Smooth muscle cell (in vitro differentiated cells): ENCODE results near the gene OR10J1. TPM values are rescaled to one million over a fixed set of nuclear protein-coding genes. Genes with fewer than 3 reads are reported as not detected.

Experiments used
- DNase-seq: peaks from one replicate; lab custom pipeline; 2025; ENCODE audit not compliant: unreplicated experiment; lab: John Stamatoyannopoulos, UW
- H2AFZ ChIP-seq: fragments of 200-600 bp; sonication (generic); 2 replicates; pipeline ENCODE4 v1.6.0; 2016; ENCODE audit warnings: antibody characterized with exemption, low read depth, mild to moderate bottlenecking
- H3F3A ChIP-seq: fragments of 200-600 bp; sonication (generic); 2 replicates; pipeline ENCODE4 v1.6.0; 2017; ENCODE audit warnings: antibody characterized with exemption, low read depth
- H3K27ac ChIP-seq: fragments of 200-600 bp; sonication (generic); 2 replicates; pipeline ENCODE4 v1.5.1; 2016; ENCODE audit warnings: low read depth, mild to moderate bottlenecking
- H3K27me3 ChIP-seq: fragments of 200-600 bp; sonication (generic); 2 replicates; pipeline ENCODE4 v1.6.1; 2016; ENCODE audit warnings: low read depth, mild to moderate bottlenecking
- H3K36me3 ChIP-seq: fragments of 200-600 bp; sonication (generic); 2 replicates; pipeline ENCODE4 v1.5.1; 2016; ENCODE audit warnings: low read depth
- H3K4me1 ChIP-seq: fragments of 200-600 bp; sonication (generic); 2 replicates; pipeline ENCODE4 v1.5.1; 2016; ENCODE audit warnings: low read depth
- H3K4me2 ChIP-seq: fragments of 200-600 bp; sonication (generic); 2 replicates; pipeline ENCODE4 v1.6.0; 2016; ENCODE audit warnings: mild to moderate bottlenecking
- H3K4me3 ChIP-seq: fragments of 200-600 bp; sonication (generic); 2 replicates; pipeline ENCODE4 v1.5.1; 2016; ENCODE audit warnings: mild to moderate bottlenecking
- H3K79me2 ChIP-seq: fragments of 200-600 bp; sonication (generic); 2 replicates; pipeline ENCODE4 v1.6.0; 2016; ENCODE audit warnings: low read depth, mild to moderate bottlenecking
- H3K9ac ChIP-seq: fragments of 200-600 bp; sonication (generic); 2 replicates; pipeline ENCODE4 v1.6.0; 2016; ENCODE audit warnings: low read depth
- H3K9me3 ChIP-seq: fragments of 200-600 bp; sonication (generic); replicated peaks from 2 replicates; pipeline ENCODE4 v1.5.1; 2016; ENCODE audit warnings: low read depth
- H4K20me1 ChIP-seq: fragments of 200-600 bp; sonication (generic); 2 replicates; pipeline ENCODE4 v1.6.0; 2016; ENCODE audit warnings: low read depth
- WGBS: methylation state at CpG from one replicate; pipeline ENCODE4 v1.1.7; 2016; ENCODE audit warnings: low lambda C conversion rate; 5-methylcytosine and 5-hydroxymethylcytosine counted together
- polyA plus RNA-seq: library from polyadenylated mRNA; unstranded; fragments of >200 nt; fragmentation: Nextera tagmentation; extraction: Ambion mirVana; gene quantifications from 2 replicates; pipeline ENCODE4 v1.2.1, GENCODE V29; 2016
- total RNA-seq: library from RNA; depleted of rRNA; stranded (reverse); fragments of >200 nt; gene quantifications from 2 replicates; pipeline ENCODE4 v1.2.3, GENCODE V29; 2014
- TF ChIP-seq, protein P1 (sequence below): fragments of 200-600 bp; sonication (generic); IDR thresholded peaks from 2 replicates; pipeline ENCODE4 v1.5.1; 2017; ENCODE audit warnings: borderline replicate concordance, mild to moderate bottlenecking, antibody characterized with exemption; ENCODE audit not compliant: insufficient read depth, poor library complexity, severe bottlenecking

OR10J1 gene
- total and polyA plus RNA-seq, 2 experiments from 2014 or later = not detected

DNA sequence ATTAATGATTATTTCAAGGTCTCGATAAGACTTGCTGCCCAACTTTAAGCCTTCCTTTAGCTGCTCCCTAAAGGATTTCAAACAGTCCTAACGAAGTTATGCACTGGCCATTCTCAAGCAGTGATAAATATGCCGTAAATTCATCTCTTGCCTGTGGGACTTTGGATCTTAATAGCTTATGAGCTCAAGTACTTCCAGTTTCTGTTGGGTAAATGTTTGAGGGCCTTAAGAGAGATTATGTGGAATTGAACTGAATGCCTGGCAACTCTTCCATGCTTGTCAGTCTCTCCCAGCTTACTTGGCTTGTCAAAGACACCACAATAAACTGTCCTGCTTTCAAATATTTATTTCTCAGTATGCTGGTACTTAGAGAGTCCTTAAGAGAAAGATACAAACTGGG lies 11.0 kb upstream of the OR10J1 start:
- H4K20me1 ChIP-seq = no peaks in the 10 kb centered on the region
- H3K27ac ChIP-seq = no peak overlapping the region
- no peaks in the 10 kb centered on the region for H3F3A ChIP-seq
- TF ChIP-seq, protein P1, sequence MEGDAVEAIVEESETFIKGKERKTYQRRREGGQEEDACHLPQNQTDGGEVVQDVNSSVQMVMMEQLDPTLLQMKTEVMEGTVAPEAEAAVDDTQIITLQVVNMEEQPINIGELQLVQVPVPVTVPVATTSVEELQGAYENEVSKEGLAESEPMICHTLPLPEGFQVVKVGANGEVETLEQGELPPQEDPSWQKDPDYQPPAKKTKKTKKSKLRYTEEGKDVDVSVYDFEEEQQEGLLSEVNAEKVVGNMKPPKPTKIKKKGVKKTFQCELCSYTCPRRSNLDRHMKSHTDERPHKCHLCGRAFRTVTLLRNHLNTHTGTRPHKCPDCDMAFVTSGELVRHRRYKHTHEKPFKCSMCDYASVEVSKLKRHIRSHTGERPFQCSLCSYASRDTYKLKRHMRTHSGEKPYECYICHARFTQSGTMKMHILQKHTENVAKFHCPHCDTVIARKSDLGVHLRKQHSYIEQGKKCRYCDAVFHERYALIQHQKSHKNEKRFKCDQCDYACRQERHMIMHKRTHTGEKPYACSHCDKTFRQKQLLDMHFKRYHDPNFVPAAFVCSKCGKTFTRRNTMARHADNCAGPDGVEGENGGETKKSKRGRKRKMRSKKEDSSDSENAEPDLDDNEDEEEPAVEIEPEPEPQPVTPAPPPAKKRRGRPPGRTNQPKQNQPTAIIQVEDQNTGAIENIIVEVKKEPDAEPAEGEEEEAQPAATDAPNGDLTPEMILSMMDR = no peak
- H3K27me3 ChIP-seq = no peaks in the 10 kb centered on the region
- no peak overlapping the region for H3K4me3 ChIP-seq
- WGBS = 59% methylated on average over 3 of the region's 3 CpGs
- peaks cover 13% of the 10 kb centered on the region for H3K9me3 ChIP-seq
- no peak overlapping the region for H2AFZ ChIP-seq
- H3K4me1 ChIP-seq = no peaks in the 10 kb centered on the region
- no peak overlapping the region for H3K4me2 ChIP-seq
- no peaks in the 10 kb centered on the region for H3K36me3 ChIP-seq
- H3K9ac ChIP-seq = no peak overlapping the region
- DNase-seq = no peak
- H3K79me2 ChIP-seq = no peaks in the 10 kb centered on the region

DNA sequence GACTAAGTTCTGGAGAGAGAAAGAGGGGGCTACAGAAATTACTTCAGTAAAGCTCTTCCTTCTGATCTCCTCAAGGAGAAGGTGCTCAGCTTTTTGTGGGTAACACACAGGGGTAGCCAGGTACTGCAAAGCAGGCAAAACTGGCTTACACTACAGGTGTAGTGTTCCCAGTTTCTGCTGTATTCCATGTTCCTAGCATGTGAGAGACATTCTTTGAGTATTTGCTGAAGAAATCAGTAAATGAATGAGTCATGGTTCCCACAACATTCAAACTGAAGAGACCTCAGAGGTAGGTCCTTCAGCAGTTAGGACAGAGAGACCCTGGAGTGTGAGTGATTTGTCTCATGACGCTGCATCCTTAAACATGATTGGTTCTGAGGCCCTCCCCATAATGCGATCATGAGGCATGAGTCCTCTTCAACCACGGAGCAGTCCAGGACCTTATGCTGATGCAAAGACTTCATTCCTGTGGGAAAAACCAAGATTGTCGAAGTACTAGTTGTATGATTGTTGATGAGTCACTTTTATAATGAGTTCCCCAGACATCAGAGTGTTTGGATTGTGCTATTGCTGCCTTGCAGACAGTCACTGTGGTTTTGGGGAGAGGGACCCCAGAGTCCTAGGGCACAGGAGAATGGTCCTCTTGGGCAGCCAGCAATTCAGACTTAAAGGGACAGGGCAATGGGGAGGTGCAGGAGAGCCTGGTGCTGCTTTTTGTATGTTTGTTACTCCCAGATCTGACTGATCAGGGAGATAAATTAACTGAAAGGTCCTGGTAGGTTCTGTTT lies 10.3 kb upstream of the OR10J1 start:
- Histone ChIP-seq H3K27me3 (no peaks in the 10 kb centered on the region), H3K36me3 (no peaks in the 10 kb centered on the region), H2AFZ (no peak overlapping the region), H3F3A (no peaks in the 10 kb centered on the region), H3K9me3 (peaks cover 13% of the 10 kb centered on the region), H3K79me2 (no peaks in the 10 kb centered on the region), H3K27ac (no peak overlapping the region), H3K4me2 (no peak overlapping the region), H3K9ac (no peak overlapping the region), H4K20me1 (no peaks in the 10 kb centered on the region), H3K4me1 (no peaks in the 10 kb centered on the region), H3K4me3 (no peak overlapping the region)
- 51% methylated on average over 4 of the region's 4 CpGs for WGBS
- TF ChIP-seq, protein P1 = no peak
- no peak for DNase-seq

DNA sequence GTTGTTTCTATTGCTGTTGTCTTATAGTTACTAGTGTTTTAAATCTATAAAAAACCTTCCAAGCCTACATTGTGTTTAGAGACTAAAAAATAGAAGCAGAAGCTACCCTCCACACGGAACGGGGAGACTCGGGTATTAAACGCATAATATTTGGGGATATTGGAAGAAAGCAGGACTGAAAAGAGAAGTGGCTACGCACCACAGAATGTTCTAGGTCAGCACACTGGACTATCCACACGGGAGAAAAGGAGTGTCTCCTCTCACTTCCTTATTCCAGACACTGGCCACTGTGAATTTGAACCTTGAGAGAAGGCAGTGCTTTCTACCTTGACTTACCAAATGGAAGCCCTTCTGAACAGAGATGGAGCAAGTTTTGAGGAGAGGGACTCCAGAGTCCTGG lies 8.5 kb upstream of the OR10J1 start:
- H3F3A ChIP-seq = no peaks in the 10 kb centered on the region
- H2AFZ ChIP-seq = no peak overlapping the region
- H3K9me3 ChIP-seq = peaks cover 9% of the 10 kb centered on the region
- H3K79me2 ChIP-seq = no peaks in the 10 kb centered on the region
- H3K27me3 ChIP-seq = no peaks in the 10 kb centered on the region
- H3K9ac ChIP-seq = no peak overlapping the region
- no peak for DNase-seq
- H3K4me1 ChIP-seq = no peaks in the 10 kb centered on the region
- H3K27ac ChIP-seq = no peak overlapping the region
- no peaks in the 10 kb centered on the region for H3K36me3 ChIP-seq
- H4K20me1 ChIP-seq = no peaks in the 10 kb centered on the region
- TF ChIP-seq, protein P1 = no peak
- 79% methylated on average over 6 of the region's 6 CpGs for WGBS
- no peak overlapping the region for H3K4me2 ChIP-seq
- no peak overlapping the region for H3K4me3 ChIP-seq

DNA sequence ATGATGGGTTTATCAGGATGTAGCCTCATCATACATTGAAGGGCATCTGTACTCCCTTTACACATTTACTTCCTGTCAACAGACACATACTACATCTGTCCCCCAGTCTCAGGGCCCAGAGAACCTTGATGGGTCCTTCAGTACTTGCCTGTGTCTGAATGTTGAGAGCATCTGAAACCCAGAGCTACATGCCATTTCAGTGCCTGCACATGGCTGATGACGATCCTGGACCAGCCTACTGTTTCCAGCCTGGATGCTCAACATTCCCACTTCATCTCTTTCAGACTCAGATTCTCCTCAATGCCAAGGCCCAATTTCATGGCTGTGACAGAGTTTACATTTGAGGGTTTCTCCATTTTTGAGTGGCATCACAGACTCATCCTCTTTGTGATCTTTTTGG lies 7.6 kb upstream of the OR10J1 start, which contains the start of gene OR10J4:
TSS of gene OR10J4 (plus strand) at position 301 of the 400 bp plus-strand sequence.
- H4K20me1 ChIP-seq = no peaks in the 10 kb centered on the region
- H3K9me3 ChIP-seq = peaks cover 9% of the 10 kb centered on the region
- no peak within 1 kb of the TSS for H2AFZ ChIP-seq
- H3K4me3 ChIP-seq = no peak within 1 kb of the TSS
- no peaks in the 10 kb centered on the region for H3K36me3 ChIP-seq
- H3K4me2 ChIP-seq = no peak within 1 kb of the TSS
- WGBS = 25% methylated on average over 1 of the region's 1 CpG
- no peak within 1 kb of the TSS for H3K27ac ChIP-seq
- H3F3A ChIP-seq = no peaks in the 10 kb centered on the region
- H3K27me3 ChIP-seq = no peaks in the 10 kb centered on the region
- DNase-seq = no peak
- H3K4me1 ChIP-seq = no peaks in the 10 kb centered on the region
- H3K79me2 ChIP-seq = no peaks in the 10 kb centered on the region
- TF ChIP-seq, protein P1 = no peak
- H3K9ac ChIP-seq = no peak within 1 kb of the TSS
